OCI-LY7 (cell line): Measurements from ENCODE around the gene KLF13. TPM values are rescaled to one million over a fixed set of nuclear protein-coding genes. Genes with fewer than 3 reads are reported as not detected.
A peak's percentile ranks its signal among the peaks of the same experiment; 100 is the strongest.

Source experiments
- BruUV-seq: library from RNA; stranded (reverse); fragments of 400-500 nt; replicated peaks from 2 replicates; lab custom pipeline; 2021; lab: Mats Ljungman, UMichigan
- CTCF ChIA-PET: fragments of 300-600 bp; sonication (Branson Sonifier 250); formaldehyde crosslinking; loops from one replicate; lab custom pipeline; 2022; ENCODE audit warnings: antibody characterized with exemption; ENCODE audit not compliant: unreplicated experiment; lab: Charles Lee
- POLR2A ChIA-PET: fragments of 300-600 bp; sonication (Branson Sonifier 250); formaldehyde crosslinking; loops from one replicate; lab custom pipeline; 2022; ENCODE audit warnings: antibody characterized with exemption; lab: Charles Lee
- DNase-seq: peaks from one replicate; pipeline ENCODE4 v3.0.0-alpha.2; 2015; ENCODE audit warnings: low spot score
- H2AFZ ChIP-seq: fragments of 200-600 bp; sonication (generic), shearing (Covaris generic); 2 replicates; pipeline ENCODE4 v1.6.1; 2014; ENCODE audit warnings: mild to moderate bottlenecking, antibody characterized with exemption, low read length, moderate library complexity
- H3K27ac ChIP-seq: fragments of 200-600 bp; sonication (generic); 2 replicates; pipeline ENCODE4 v1.5.1; 2014; ENCODE audit warnings: mixed run types, low read depth, mild to moderate bottlenecking, moderate library complexity, low read length, inconsistent platforms; ENCODE audit not compliant: poor library complexity, severe bottlenecking
- H3K36me3 ChIP-seq: fragments of 200-600 bp; sonication (generic); 2 replicates; pipeline ENCODE4 v1.6.1; 2014; ENCODE audit warnings: mild to moderate bottlenecking, antibody characterized with exemption, low read length, moderate library complexity, mixed read lengths; ENCODE audit not compliant: insufficient read depth
- H3K4me1 ChIP-seq: fragments of 200-600 bp; sonication (generic); 2 replicates; pipeline ENCODE4 v1.5.1; 2014; ENCODE audit warnings: mild to moderate bottlenecking, low read length; ENCODE audit not compliant: insufficient read depth, poor library complexity, severe bottlenecking
- H3K4me2 ChIP-seq: fragments of 200-600 bp; sonication (generic); 2 replicates; pipeline ENCODE4 v1.6.1; 2014; ENCODE audit warnings: mild to moderate bottlenecking, low read length
- H3K4me3 ChIP-seq: fragments of 200-600 bp; sonication (generic); 2 replicates; pipeline ENCODE4 v1.5.1; 2014; ENCODE audit warnings: mild to moderate bottlenecking, low read depth, low read length; ENCODE audit not compliant: poor library complexity, severe bottlenecking
- H3K79me2 ChIP-seq: fragments of 200-600 bp; sonication (generic); 2 replicates; pipeline ENCODE4 v1.6.1; 2016; ENCODE audit warnings: low read depth, mild to moderate bottlenecking, low read length, moderate library complexity, mixed read lengths; ENCODE audit not compliant: insufficient read depth
- H3K9me2 ChIP-seq: fragments of 200-600 bp; sonication (generic); 2 replicates; pipeline ENCODE4 v1.6.1; 2016; ENCODE audit warnings: mild to moderate bottlenecking, low read length, mixed read lengths; ENCODE audit not compliant: insufficient read depth
- H3K9me3 ChIP-seq: fragments of 200-600 bp; sonication (generic); 2 replicates; pipeline ENCODE4 v1.6.1; 2014; ENCODE audit warnings: mild to moderate bottlenecking, mixed run types, low read length, mixed read lengths
- H4K20me1 ChIP-seq: fragments of 200-600 bp; sonication (generic); 2 replicates; pipeline ENCODE4 v1.6.1; 2014; ENCODE audit warnings: mild to moderate bottlenecking, antibody characterized with exemption, low read length, moderate library complexity, mixed read lengths; ENCODE audit not compliant: insufficient read depth
- EZH2phosphoT487 ChIP-seq: fragments of 200-600 bp; sonication (generic); IDR thresholded peaks from 2 replicates; pipeline ENCODE4 v1.6.1; 2018; ENCODE audit warnings: low read depth, borderline replicate concordance, mild to moderate bottlenecking, mixed run types, antibody characterized with exemption, low read length, moderate library complexity, mixed read lengths
- intact Hi-C: fragments of 100-400 bp; cut with micrococcal nuclease; formaldehyde crosslinking; loops from one replicate; pipeline ENCODE4 v1.10.0; 2022; ENCODE audit not compliant: unreplicated experiment
- total RNA-seq, 2 experiments: library from RNA; depleted of rRNA in 1 of 2; stranded (reverse); fragments of >200 nt in 1 of 2; shearing (Covaris generic) in 1 of 2; gene quantifications; 2 replicates each; pipeline ENCODE4 v1.2.3, GENCODE V29; 2014 to 2022
- TF ChIP-seq, protein P1 (sequence below): fragments of 200-600 bp; sonication (generic); conservative IDR thresholded peaks from 2 replicates; pipeline ENCODE4 v1.5.1; 2014; ENCODE audit warnings: mild to moderate bottlenecking, antibody characterized with exemption, low read length, moderate library complexity, mixed read lengths

The KLF13 gene
- total RNA-seq, 2 experiments from 2014 or later: 63.2 to 64.6 TPM

DNA sequence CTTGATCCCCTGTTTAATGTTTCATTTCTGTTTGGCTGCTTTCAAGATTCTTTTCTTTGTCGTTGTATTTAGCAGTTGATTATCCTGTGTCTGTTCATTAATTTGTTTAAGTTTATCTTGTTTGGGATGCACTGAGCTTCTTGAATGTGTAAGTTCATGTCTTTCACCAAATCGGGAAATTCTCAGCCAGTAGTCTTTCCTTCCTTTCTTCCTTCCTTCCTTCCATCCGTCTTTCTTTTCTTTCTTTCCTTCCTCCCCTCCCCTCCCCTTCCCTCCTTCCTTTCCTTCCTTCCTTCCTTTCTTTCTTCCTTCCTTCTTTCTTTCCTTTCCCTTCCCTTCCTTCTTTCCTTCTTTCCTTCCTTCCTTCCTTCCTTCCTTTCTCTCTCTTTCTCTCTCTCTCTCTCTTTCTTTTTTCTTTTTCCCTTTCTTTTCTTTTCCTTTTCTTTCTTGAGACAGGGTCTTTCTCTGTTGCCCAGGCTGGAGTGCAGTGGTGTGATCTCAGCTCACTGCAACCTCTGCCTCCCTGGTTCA, 35.5 kb upstream of the KLF13 start:
- H3K4me1 ChIP-seq: peaks cover 6% of the 10 kb centered on the region
- no peak for DNase-seq
- H3K79me2 ChIP-seq: no peaks in the 10 kb centered on the region
- H3K9me2 ChIP-seq: no peaks in the 10 kb centered on the region
- intact Hi-C loops: no loop called here
- BruUV-seq: no TSS peak
- ChIA-PET CTCF (interaction anchor here (1.4 kb wide), 1 partner anchor 12 kb away, joined by 4 read pairs; no protein-coding TSS in a partner anchor), POLR2A (no interaction called here)
- TF ChIP-seq, protein P1, sequence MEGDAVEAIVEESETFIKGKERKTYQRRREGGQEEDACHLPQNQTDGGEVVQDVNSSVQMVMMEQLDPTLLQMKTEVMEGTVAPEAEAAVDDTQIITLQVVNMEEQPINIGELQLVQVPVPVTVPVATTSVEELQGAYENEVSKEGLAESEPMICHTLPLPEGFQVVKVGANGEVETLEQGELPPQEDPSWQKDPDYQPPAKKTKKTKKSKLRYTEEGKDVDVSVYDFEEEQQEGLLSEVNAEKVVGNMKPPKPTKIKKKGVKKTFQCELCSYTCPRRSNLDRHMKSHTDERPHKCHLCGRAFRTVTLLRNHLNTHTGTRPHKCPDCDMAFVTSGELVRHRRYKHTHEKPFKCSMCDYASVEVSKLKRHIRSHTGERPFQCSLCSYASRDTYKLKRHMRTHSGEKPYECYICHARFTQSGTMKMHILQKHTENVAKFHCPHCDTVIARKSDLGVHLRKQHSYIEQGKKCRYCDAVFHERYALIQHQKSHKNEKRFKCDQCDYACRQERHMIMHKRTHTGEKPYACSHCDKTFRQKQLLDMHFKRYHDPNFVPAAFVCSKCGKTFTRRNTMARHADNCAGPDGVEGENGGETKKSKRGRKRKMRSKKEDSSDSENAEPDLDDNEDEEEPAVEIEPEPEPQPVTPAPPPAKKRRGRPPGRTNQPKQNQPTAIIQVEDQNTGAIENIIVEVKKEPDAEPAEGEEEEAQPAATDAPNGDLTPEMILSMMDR: no peak
- TF ChIP-seq EZH2phosphoT487: no peak
- no peaks in the 10 kb centered on the region; the same call in 1 of the 2 replicates for H3K36me3 ChIP-seq
- 0 out of 2 replicates have a peak overlapping the region, but pooled peaks have one; percentile 9 for H3K4me2 ChIP-seq
- no peaks in the 10 kb centered on the region for H4K20me1 ChIP-seq
- H3K4me3 ChIP-seq: no peak overlapping the region
- peaks cover 15% of the 10 kb centered on the region; the same call in 1 of the 2 replicates for H3K9me3 ChIP-seq
- H2AFZ ChIP-seq: no peak overlapping the region; the same call in 1 of the 2 replicates
- no peak overlapping the region for H3K27ac ChIP-seq

DNA sequence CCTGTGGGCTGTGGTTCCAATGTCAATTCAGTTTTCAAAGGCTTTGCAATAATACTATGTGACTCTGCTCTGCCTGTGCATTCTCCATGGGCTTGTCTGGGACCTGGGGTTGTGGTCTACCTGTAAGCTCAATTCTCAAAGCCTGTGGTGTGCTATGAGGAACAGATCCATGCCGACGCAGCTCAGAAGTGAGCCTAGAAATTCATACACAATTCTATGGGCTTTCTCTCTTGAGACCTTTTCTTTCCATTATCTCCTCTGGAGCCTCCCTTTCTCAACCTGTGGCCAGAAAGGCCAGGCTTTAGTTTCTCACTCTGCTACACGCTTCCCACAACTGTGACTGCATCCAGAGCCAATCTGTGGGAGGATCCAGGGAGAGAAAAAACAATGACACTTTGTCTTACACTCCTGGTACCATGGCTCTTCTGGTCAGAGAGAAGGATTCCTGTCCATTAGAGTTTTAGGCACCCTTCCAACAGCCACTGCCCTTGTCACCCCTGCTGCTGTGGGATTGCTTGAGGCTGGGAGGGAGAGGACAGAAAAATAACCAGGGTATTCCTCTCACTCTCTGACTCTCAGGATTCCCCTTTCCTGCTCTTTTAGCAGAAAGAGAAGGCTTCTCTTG, 34.1 kb upstream of the KLF13 start:
- no peaks in the 10 kb centered on the region; the same call in 1 of the 2 replicates for H3K36me3 ChIP-seq
- TF ChIP-seq EZH2phosphoT487: no peak
- TF ChIP-seq, protein P1: no peak
- no peaks in the 10 kb centered on the region for H4K20me1 ChIP-seq
- H3K4me2 ChIP-seq: no peak overlapping the region
- intact Hi-C loops: no loop called here
- H3K4me3 ChIP-seq: no peak overlapping the region
- H2AFZ ChIP-seq: no peak overlapping the region
- H3K27ac ChIP-seq: no peak overlapping the region
- H3K9me2 ChIP-seq: no peaks in the 10 kb centered on the region
- peaks cover 7% of the 10 kb centered on the region for H3K4me1 ChIP-seq
- H3K9me3 ChIP-seq: peaks cover 10% of the 10 kb centered on the region; the same call in 1 of the 2 replicates
- DNase-seq: no peak
- H3K79me2 ChIP-seq: no peaks in the 10 kb centered on the region
- ChIA-PET CTCF (interaction anchor here (1.4 kb wide), 1 partner anchor 11 kb away, joined by 4 read pairs; no protein-coding TSS in a partner anchor), POLR2A (interaction anchor here (0.7 to 1.4 kb wide), 2 partner anchors 26 to 30 kb away, joined by 3 read pairs; no protein-coding TSS in a partner anchor)
- no TSS peak for BruUV-seq

GRCh38 chr15:31293655-31294054, 33.0 kb upstream of the KLF13 start:
- Histone ChIP-seq H2AFZ (no peak overlapping the region), H3K36me3 (no peaks in the 10 kb centered on the region), H3K4me1 (peaks cover 19% of the 10 kb centered on the region), H3K79me2 (no peaks in the 10 kb centered on the region), H3K4me2 (no peak overlapping the region), H3K27ac (no peak overlapping the region), H3K9me3 (no peaks in the 10 kb centered on the region; the same call in 1 of the 2 replicates), H3K4me3 (no peak overlapping the region), H4K20me1 (no peaks in the 10 kb centered on the region), H3K9me2 (no peaks in the 10 kb centered on the region)
- intact Hi-C loops: no loop called here
- ChIA-PET POLR2A (no interaction called here), CTCF (no interaction called here)
- no peak for DNase-seq
- TF ChIP-seq EZH2phosphoT487: no peak
- TF ChIP-seq, protein P1: no peak
- no TSS peak for BruUV-seq
